Measurements from ENCODE around the gene IYD.

The IYD gene

DNA sequence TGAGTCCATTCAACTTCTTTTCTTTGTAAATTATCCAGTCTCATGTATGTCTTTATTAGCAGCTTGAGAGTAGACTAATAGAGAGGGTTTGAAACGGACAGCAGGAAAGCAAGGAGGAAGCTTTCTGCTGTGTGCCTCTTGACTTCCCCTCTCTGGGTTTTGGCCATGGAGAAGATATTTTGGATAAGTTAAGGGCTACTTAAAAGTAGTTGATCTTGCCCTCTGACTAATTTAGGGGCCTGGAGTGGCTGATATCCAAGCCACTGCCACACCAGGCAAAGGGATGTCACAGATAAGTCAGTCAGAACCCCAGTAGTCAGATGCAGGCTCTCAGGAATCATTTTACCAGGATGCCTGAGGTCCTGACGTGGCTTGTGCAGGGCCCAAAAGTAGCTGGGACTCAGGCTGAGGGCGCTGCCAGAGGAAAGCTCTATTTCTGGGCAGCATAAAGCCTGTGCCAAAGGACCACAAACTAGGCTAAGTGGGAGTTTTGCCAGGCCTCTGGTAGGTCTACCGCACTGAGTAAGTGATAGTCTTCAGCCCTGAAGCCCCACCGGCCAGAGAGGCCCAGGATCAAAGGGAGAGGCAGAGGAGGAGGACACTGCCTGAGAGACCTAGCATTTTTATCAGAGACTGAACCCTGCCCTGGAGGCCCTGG is 41.6 kb upstream of the IYD start:
- no peak for DNase-seq (ENCODE audit: low read depth)
- no peak overlapping the region for H3K4me3 ChIP-seq (ENCODE audit: low read length)
- TF ChIP-seq, protein P1, sequence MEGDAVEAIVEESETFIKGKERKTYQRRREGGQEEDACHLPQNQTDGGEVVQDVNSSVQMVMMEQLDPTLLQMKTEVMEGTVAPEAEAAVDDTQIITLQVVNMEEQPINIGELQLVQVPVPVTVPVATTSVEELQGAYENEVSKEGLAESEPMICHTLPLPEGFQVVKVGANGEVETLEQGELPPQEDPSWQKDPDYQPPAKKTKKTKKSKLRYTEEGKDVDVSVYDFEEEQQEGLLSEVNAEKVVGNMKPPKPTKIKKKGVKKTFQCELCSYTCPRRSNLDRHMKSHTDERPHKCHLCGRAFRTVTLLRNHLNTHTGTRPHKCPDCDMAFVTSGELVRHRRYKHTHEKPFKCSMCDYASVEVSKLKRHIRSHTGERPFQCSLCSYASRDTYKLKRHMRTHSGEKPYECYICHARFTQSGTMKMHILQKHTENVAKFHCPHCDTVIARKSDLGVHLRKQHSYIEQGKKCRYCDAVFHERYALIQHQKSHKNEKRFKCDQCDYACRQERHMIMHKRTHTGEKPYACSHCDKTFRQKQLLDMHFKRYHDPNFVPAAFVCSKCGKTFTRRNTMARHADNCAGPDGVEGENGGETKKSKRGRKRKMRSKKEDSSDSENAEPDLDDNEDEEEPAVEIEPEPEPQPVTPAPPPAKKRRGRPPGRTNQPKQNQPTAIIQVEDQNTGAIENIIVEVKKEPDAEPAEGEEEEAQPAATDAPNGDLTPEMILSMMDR (conservative IDR thresholded peaks at IDR 0.05; ENCODE audit: low read depth, low read length), result no peak

GRCh38 chr6:150328744-150329405 is 39.9 kb upstream of the IYD start:
- no peak overlapping the region for H3K4me3 ChIP-seq (ENCODE audit: low read length)

DNA sequence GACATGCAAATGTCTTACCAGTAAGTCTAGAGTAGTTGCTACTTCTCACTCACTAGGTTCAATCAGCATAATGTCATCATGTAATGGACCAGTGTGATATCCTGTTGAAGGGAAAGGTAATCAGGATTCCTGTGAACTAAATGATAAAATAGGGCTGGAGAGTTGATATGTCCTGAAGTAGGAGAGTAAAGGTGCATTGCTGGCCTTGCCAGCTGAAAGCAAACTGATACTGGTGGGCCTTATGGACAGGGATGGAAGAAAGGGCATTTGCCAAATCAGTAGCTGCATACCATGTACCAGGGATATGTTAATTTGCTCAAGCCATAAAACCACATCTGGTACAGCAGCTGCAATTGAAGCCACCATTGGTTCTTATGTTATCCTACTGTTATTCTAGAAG is 37.5 kb upstream of the IYD start:
- H3K4me3 ChIP-seq (ENCODE audit: low read length), result no peak overlapping the region
- DNase-seq (ENCODE audit: low read depth), result no peak
- TF ChIP-seq, protein P1 (conservative IDR thresholded peaks at IDR 0.05; ENCODE audit: low read depth, low read length), result no peak

More at GRCh38 chr6:150328744-150329405, 39.9 kb upstream of the IYD start:
- TF ChIP-seq, protein P1 (conservative IDR thresholded peaks at IDR 0.05; ENCODE audit: low read depth, low read length), result no peak
- DNase-seq (ENCODE audit: low read depth), result no peak

DNA sequence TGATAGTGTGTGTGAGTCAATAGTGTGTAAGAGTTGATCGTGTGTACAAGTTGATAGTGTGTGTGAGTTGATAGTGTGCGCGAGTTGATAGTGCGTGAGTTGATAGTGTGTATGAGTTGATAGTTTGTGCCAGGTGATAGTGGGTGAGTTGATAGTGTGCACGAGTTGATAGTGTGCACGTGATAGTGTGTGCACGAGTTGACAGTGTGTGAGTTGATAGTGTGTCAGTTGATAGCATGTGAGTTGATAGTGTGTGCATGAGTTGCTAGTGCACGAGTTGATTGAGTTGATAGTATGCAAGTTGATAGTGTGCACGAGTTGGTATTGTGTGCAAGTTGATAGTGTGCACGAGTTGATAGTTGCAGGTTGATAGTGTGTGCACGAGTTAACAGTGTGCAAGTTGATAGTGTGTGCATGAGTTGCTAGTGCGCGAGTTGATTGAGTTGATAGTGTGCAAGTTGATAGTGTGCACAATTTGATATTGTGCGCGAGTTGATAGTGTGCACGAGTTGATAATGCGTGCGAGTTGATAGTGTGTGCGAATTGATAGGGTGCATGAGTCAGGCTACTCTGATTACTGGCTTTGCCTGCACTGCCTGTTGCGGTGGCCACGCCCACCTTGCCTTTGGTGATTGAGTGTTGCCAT is 35.8 kb upstream of the IYD start:
- no peak overlapping the region for H3K4me3 ChIP-seq (ENCODE audit: low read length)
- DNase-seq (ENCODE audit: low read depth), result no peak
- TF ChIP-seq, protein P1 (conservative IDR thresholded peaks at IDR 0.05; ENCODE audit: low read depth, low read length), result no peak

- TF ChIP-seq, protein P1 (conservative IDR thresholded peaks at IDR 0.05; ENCODE audit: low read depth, low read length), result no peak
- H3K4me3 ChIP-seq (ENCODE audit: low read length), result no peak overlapping the region
- DNase-seq (ENCODE audit: low read depth), result no peak
Measured at GRCh38 chr6:150333585-150333941, 35.2 kb upstream of the IYD start.

DNA sequence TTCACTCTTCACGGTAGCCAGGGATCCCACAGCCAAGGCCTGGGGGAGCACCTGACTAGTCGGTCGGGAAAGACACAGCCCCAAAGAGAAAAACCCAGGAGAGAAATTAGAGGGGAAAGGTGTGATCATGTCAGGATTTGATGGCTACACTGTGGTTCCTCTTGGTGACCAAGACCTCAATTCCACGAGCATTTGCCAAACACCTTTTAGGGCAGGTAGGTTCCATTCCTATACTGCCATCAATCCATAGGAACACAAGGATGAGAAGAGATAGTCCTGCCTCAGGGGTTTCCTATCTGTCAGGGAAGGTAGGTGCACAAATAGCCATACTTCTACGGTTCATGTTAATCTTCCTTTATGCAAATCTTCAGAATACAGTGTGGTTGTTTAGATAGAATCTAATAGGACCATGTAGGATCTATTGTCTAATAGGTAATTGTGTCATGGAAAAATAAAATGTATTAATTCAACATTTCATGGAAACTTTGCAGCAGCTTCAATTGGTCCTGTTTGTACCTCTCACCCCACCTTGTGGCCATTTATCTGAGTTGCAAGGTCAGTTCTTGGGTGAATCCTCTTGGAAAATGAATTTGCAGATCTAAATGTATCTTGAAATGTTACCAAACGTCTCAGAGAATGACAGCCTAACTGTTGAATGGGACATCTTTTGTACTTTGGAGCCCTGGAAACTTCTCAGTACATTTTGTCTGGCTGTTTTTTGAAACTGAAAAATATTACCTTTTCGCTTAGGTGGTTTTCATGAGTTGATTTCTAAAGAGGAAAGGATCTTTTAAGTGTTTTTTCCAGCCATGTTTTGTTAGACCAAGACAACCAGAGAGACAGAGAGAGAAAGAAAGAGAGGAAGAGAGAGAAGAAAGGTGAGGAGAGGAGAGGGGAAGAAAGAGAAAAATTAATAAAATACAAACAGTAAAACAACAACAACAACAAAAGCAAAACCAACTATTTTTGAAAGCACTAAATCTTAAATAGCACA is 33.7 kb upstream of the IYD start:
- peak; percentile 41 for DNase-seq (ENCODE audit: low read depth)
- H3K4me3 ChIP-seq (ENCODE audit: low read length), result no peak overlapping the region
- TF ChIP-seq, protein P1 (conservative IDR thresholded peaks at IDR 0.05; ENCODE audit: low read depth, low read length), result peak; percentile 83
